Endothelial cell of umbilical vein (primary cell): ENCODE measurements around the gene MYH7. TPM values are rescaled to one million over a fixed set of nuclear protein-coding genes. Genes with fewer than 3 reads are reported as not detected.

Experiments
- BruUV-seq: library from RNA; stranded (reverse); fragments of 400-500 nt; replicated peaks from 2 replicates; lab custom pipeline; 2021; lab: Mats Ljungman, UMichigan
- CTCF ChIA-PET: fragments of 300-600, 350-600 bp; sonication (Branson Sonifier 250); formaldehyde crosslinking; loops from one replicate; lab custom pipeline; 2021; ENCODE audit warnings: antibody characterized with exemption, inconsistent platforms; lab: Charles Lee
- POLR2A ChIA-PET: fragments of 300-600, 350-600 bp; sonication (Branson Sonifier 250); formaldehyde crosslinking; loops from one replicate; lab custom pipeline; 2021; ENCODE audit warnings: antibody characterized with exemption, inconsistent platforms; lab: Charles Lee
- DNase-seq: peaks from one replicate; pipeline ENCODE4 v3.0.0-alpha.2; 2011; ENCODE audit warnings: low read depth, low spot score
- FAIRE-seq: peaks from 2 replicates; lab custom pipeline; 2011; peaks lifted over from hg19 to GRCh38; lab: Jason Lieb, UNC
- H2AFZ ChIP-seq: 2 replicates; pipeline ENCODE4 v1.6.0; 2012; ENCODE audit warnings: low read depth, low read length, control low read depth, inconsistent platforms
- H3K27ac ChIP-seq: 2 replicates; pipeline ENCODE4 v1.5.1; 2011; ENCODE audit warnings: low read depth, mild to moderate bottlenecking, control low read depth, low read length, moderate library complexity; ENCODE audit not compliant: insufficient read depth
- H3K27me3 ChIP-seq, 2 experiments: 2 replicates each; pipeline versions ENCODE4 v1.6.0 to v1.6.1; 2011; ENCODE audit warnings: low read length in 2 of 2, mixed read lengths in 1 of 2; ENCODE audit not compliant: control insufficient read depth in 2 of 2, insufficient read depth in 2 of 2
- H3K36me3 ChIP-seq, 2 experiments: 2 replicates in 1 of 2; 3 replicates in 1 of 2; pipeline ENCODE4 v1.5.1; 2011; ENCODE audit warnings: low read length in 2 of 2, mild to moderate bottlenecking in 1 of 2, moderate library complexity in 1 of 2; ENCODE audit not compliant: control insufficient read depth in 2 of 2, insufficient read depth in 2 of 2; ENCODE audit errors: extremely low read depth in 1 of 2
- H3K4me1 ChIP-seq: 3 replicates; pipeline ENCODE4 v1.5.1; 2011; ENCODE audit warnings: mild to moderate bottlenecking, low read length; ENCODE audit not compliant: control insufficient read depth, insufficient read depth; ENCODE audit errors: extremely low read depth
- H3K4me2 ChIP-seq: 2 replicates; pipeline ENCODE4 v1.6.1; 2011; ENCODE audit warnings: low read length, control low read depth, mixed read lengths; ENCODE audit not compliant: insufficient read depth
- H3K4me3 ChIP-seq, 3 experiments: fragments of 200-600 bp in 1 of 3; sonication (generic), shearing (Covaris generic) in 1 of 3; replicated peaks in 1 of 3; 2 replicates each; pipeline ENCODE4 v1.5.1; 2011 to 2016; ENCODE audit warnings: control low read depth in 3 of 3, low read length in 3 of 3, mild to moderate bottlenecking in 2 of 3, inconsistent platforms in 1 of 3, low read depth in 1 of 3, moderate library complexity in 1 of 3; ENCODE audit not compliant: insufficient read depth in 1 of 3
- H3K79me2 ChIP-seq: 2 replicates; pipeline ENCODE4 v1.6.0; 2012; ENCODE audit warnings: low read length, inconsistent platforms; ENCODE audit not compliant: control insufficient read depth, insufficient read depth
- H3K9ac ChIP-seq: replicated peaks from 2 replicates; pipeline ENCODE3; 2011; ENCODE audit warnings: low read length, control low read depth; ENCODE audit not compliant: insufficient read depth; ENCODE audit errors: extremely low read depth
- H3K9me1 ChIP-seq: replicated peaks from 3 replicates; pipeline ENCODE4 v1.6.0; 2011; ENCODE audit warnings: mild to moderate bottlenecking, low read length; ENCODE audit not compliant: control insufficient read depth, insufficient read depth; ENCODE audit errors: extremely low read depth
- H3K9me3 ChIP-seq: replicated peaks from 2 replicates; pipeline ENCODE4 v1.5.1; 2012; ENCODE audit warnings: low read length, inconsistent platforms; ENCODE audit not compliant: control insufficient read depth, insufficient read depth
- H4K20me1 ChIP-seq: replicated peaks from 2 replicates; pipeline ENCODE3; 2011; ENCODE audit warnings: mild to moderate bottlenecking, low read length; ENCODE audit not compliant: control insufficient read depth, insufficient read depth; ENCODE audit errors: extremely low read depth
- EZH2 ChIP-seq: IDR thresholded peaks from 2 replicates; pipeline ENCODE4 v1.6.1; 2012; ENCODE audit warnings: borderline replicate concordance, low read depth, mild to moderate bottlenecking, moderate library complexity, low read length, inconsistent platforms; ENCODE audit not compliant: severe bottlenecking
- FOS ChIP-seq: IDR thresholded peaks from 2 replicates; pipeline ENCODE4 v1.6.1; 2011; ENCODE audit warnings: mild to moderate bottlenecking, low read length, moderate library complexity, borderline replicate concordance; ENCODE audit not compliant: insufficient read depth
- GATA2 ChIP-seq: IDR thresholded peaks from 2 replicates; pipeline ENCODE4 v1.7.0; 2011; ENCODE audit warnings: low read depth, mild to moderate bottlenecking, moderate library complexity, mixed read lengths, low read length; ENCODE audit not compliant: insufficient read length, insufficient read depth
- JUN ChIP-seq: IDR thresholded peaks from 2 replicates; pipeline ENCODE4 v1.6.1; 2011; ENCODE audit warnings: borderline replicate concordance, low read depth; ENCODE audit not compliant: insufficient read length, insufficient read depth
- MYC ChIP-seq: IDR thresholded peaks from one replicate; pipeline ENCODE4 v1.6.1; 2011; ENCODE audit warnings: mild to moderate bottlenecking, low read depth, low read length
- POLR2A ChIP-seq: IDR thresholded peaks from 2 replicates; pipeline ENCODE4 v1.6.1; 2012; ENCODE audit warnings: low read depth, mild to moderate bottlenecking, control low read depth, low read length
- POLR2AphosphoS5 ChIP-seq: IDR thresholded peaks from 2 replicates; pipeline ENCODE4 v1.6.1; 2012; ENCODE audit warnings: low read depth, mild to moderate bottlenecking, control low read depth, low read length, moderate library complexity; ENCODE audit not compliant: insufficient read depth
- dilution Hi-C: fragments of 300-500 bp; cut with MboI; formaldehyde crosslinking; loops from one replicate; pipeline ENCODE4 v1.15.0; 2019; ENCODE audit warnings: low sequenced_read_pairs; ENCODE audit not compliant: extremely low pct_ligation_motif_present
- intact Hi-C: fragments of 100-400 bp; cut with micrococcal nuclease; formaldehyde crosslinking; loops from one replicate; pipeline ENCODE4 v1.10.0; 2022
- polyA plus RNA-seq, 4 experiments: library from polyadenylated mRNA; depleted of rRNA in 3 of 4; stranded (reverse) in 3 of 4; unstranded in 1 of 4; fragments of >200 nt; gene quantifications; 2 replicates each; pipeline versions ENCODE4 v1.2.1 to v1.2.3, GENCODE V29; 2011 to 2012; ENCODE audit warnings: missing spikeins in 1 of 4
- total RNA-seq: library from RNA; stranded (reverse); gene quantifications from 2 replicates; pipeline ENCODE4 v1.2.3, GENCODE V29; 2021
- TF ChIP-seq, protein P1 (sequence below), 2 donors: IDR thresholded peaks; 1 replicate in 1 of 2; 2 replicates in 1 of 2; pipeline ENCODE4 v1.5.1; 2011; ENCODE audit warnings: low read length in 2 of 2, mild to moderate bottlenecking in 2 of 2, moderate library complexity in 2 of 2, control low read depth in 1 of 2, inconsistent platforms in 1 of 2, low read depth in 1 of 2; ENCODE audit not compliant: insufficient read depth in 1 of 2; ENCODE audit errors: extremely low read depth in 1 of 2
- TF ChIP-seq, protein P2 (sequence below): IDR thresholded peaks from 2 replicates; pipeline ENCODE4 v1.6.1; 2011; ENCODE audit not compliant: insufficient read depth, insufficient read length

MYH7 gene
- total and polyA plus RNA-seq, 2 donors (not counting 3 experiments of a cell fraction or from before 2014, with no cell fraction given) = not detected

DNA sequence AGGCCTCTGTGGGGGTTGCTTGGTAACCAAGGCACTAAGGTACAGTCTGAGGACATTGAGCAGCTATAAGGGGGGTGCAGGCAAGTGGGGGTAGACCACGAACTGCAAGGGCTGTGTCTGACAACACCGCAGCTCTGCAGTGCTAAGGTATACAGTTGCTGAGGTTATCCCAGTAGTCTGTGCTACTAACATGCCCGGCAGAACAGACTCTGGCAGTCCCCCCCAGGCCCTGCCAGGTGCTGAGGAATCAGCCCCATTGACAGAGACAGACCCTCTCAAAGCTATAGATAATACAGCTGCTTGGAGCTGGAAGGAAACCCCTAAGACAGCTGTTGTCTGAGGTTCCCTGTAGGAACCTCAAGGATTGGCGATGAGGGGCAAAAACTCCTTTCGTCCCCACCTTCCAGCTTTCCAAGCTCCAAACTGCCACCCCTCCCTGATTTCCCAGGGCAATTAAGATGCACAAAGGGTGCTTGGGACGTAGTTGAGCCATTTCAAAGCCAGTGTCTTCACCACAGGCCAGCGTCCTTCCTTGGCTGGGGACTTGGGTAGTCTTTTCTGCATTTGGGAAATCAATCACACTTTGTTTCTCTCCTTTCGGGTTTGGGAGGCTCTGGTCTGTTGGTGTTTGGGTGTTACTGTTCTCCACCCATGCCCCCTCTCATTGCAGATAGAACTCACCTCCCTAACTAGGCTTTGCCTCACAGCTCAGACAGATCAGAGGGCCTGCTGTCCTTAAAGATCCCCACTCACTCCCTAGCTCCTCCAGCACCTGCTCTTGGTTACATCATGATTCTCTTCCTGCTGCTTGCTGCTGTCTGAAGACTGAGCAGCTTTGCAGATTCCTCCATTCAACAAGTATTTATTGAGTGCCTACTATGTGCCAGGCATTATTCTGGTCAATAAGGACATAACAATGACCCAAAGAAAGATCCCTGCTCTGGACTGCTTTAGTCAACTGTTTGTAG is 2.0 kb upstream of the MYH7 start:
- H4K20me1 ChIP-seq = no peaks in the 10 kb centered on the region
- no peaks in the 10 kb centered on the region for H3K9me3 ChIP-seq
- no peak for DNase-seq
- H3K9me1 ChIP-seq = no peaks in the 10 kb centered on the region
- BruUV-seq = no TSS peak
- H2AFZ ChIP-seq = no peak overlapping the region
- TF ChIP-seq, protein P1, sequence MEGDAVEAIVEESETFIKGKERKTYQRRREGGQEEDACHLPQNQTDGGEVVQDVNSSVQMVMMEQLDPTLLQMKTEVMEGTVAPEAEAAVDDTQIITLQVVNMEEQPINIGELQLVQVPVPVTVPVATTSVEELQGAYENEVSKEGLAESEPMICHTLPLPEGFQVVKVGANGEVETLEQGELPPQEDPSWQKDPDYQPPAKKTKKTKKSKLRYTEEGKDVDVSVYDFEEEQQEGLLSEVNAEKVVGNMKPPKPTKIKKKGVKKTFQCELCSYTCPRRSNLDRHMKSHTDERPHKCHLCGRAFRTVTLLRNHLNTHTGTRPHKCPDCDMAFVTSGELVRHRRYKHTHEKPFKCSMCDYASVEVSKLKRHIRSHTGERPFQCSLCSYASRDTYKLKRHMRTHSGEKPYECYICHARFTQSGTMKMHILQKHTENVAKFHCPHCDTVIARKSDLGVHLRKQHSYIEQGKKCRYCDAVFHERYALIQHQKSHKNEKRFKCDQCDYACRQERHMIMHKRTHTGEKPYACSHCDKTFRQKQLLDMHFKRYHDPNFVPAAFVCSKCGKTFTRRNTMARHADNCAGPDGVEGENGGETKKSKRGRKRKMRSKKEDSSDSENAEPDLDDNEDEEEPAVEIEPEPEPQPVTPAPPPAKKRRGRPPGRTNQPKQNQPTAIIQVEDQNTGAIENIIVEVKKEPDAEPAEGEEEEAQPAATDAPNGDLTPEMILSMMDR (IDR thresholded peaks at IDR 0.05; ENCODE audit: extremely low read depth in 1 of 2, insufficient read depth in 1 of 2, low read depth in 1 of 2, low read length in 2 of 2) = no peak
- TF ChIP-seq POLR2AphosphoS5 (no peak), FOS (no peak), GATA2 (no peak), JUN (no peak), EZH2 (no peak), MYC (no peak), POLR2A (no peak)
- TF ChIP-seq, protein P2, sequence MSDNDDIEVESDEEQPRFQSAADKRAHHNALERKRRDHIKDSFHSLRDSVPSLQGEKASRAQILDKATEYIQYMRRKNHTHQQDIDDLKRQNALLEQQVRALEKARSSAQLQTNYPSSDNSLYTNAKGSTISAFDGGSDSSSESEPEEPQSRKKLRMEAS = no peak
- intact Hi-C loops (no loop called here), dilution Hi-C loops (no loop called here)
- no peak overlapping the region for H3K4me2 ChIP-seq
- no peak overlapping the region for H3K9ac ChIP-seq
- no peak overlapping the region for H3K27ac ChIP-seq
- H3K27me3 ChIP-seq = no peaks in the 10 kb centered on the region
- no peaks in the 10 kb centered on the region for H3K79me2 ChIP-seq
- CTCF ChIA-PET = no interaction called here
- no peak overlapping the region for H3K4me3 ChIP-seq
- no peaks in the 10 kb centered on the region for H3K4me1 ChIP-seq
- POLR2A ChIA-PET = no interaction called here
- H3K36me3 ChIP-seq = no peaks in the 10 kb centered on the region
- no peak for FAIRE-seq
